ENCODE measurements around the gene TRIM62. TPM values are rescaled to one million over a fixed set of nuclear protein-coding genes. Genes with fewer than 3 reads are reported as not detected.

TRIM62 gene
- total and polyA plus RNA-seq, 9 donors = 3.3 to 11.4 (median 5.7) TPM

DNA sequence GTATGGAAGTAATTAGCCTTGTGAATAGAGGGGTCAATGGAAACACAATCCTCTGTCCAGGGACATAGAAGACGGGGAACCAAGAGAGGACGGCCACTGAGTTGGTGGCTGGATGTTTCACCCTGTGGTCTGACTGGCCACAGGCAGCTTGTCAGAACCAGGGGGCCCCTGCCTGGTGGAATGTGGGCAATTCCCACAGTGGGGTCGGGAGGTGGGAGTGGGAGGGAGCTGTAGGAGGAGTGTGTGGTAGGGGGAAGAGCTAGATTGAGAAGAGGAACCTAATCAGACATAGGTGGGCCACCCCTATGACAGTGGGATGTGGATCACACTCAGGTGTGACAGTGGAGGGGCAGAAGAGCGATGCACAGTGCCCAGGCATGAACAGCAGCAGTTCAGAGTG, 31.3 kb downstream of the TRIM62 start:
- intact Hi-C loops (cut with DNase I) = no loop called here
- no peaks in the 10 kb centered on the region for H3K36me3 ChIP-seq
- peaks cover 5% of the 10 kb centered on the region for H3K4me1 ChIP-seq (ENCODE audit: insufficient read depth)
- 81 to 91% (median 87%) methylated on average over 4 of the region's 4 CpGs for WGBS, 3 donors
- DNase-seq = no peak
- H3K4me3 ChIP-seq = no peak overlapping the region
- no peak overlapping the region for H3K27ac ChIP-seq
- H3K27me3 ChIP-seq = no peaks in the 10 kb centered on the region
- no peak for TF ChIP-seq EP300 (IDR thresholded peaks at IDR 0.05)
- no peak for TF ChIP-seq POLR2A (IDR thresholded peaks at IDR 0.05)
- no peak for TF ChIP-seq CTCF (IDR thresholded peaks at IDR 0.05)
- H3K9me3 ChIP-seq = no peaks in the 10 kb centered on the region

- intact Hi-C loops (cut with DNase I) = no loop called here
- no peaks in the 10 kb centered on the region for H3K36me3 ChIP-seq
- TF ChIP-seq CTCF (IDR thresholded peaks at IDR 0.05) (no peak), EP300 (IDR thresholded peaks at IDR 0.05) (no peak), POLR2A (IDR thresholded peaks at IDR 0.05) (no peak)
- peaks cover 5% of the 10 kb centered on the region for H3K4me1 ChIP-seq (ENCODE audit: insufficient read depth)
- H3K27ac ChIP-seq = no peak overlapping the region
- WGBS, 3 donors = 94 to 97% (median 95%) methylated on average over 7 of the region's 7 CpGs
- H3K4me3 ChIP-seq = no peak overlapping the region
- no peak for DNase-seq
- H3K27me3 ChIP-seq = no peaks in the 10 kb centered on the region
- no peaks in the 10 kb centered on the region for H3K9me3 ChIP-seq
These were observed 32.2 kb downstream of the TRIM62 start for GRCh38 chr1:33149453-33150190.

DNA sequence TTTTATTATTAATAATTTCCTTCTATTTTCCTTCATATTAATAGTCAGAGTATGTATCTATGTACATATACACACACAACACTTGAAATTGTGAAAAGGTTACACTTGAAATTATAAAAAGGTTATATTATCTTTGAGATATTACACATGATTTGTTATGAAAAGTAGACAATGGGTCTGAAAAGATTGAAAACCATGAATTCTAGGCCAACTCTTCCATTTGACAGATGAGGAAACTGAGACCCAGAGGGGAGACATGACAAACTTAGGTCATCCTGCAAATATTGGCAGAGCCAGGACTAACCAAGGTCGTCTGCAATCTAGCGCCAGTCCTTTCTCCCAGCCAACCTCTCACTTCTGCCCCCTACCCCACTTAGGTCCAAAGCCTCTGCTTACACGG, 33.2 kb downstream of the TRIM62 start:
- Histone ChIP-seq H3K4me1 (ENCODE audit: insufficient read depth) (peaks cover 4% of the 10 kb centered on the region), H3K27me3 (no peaks in the 10 kb centered on the region), H3K27ac (no peak overlapping the region), H3K4me3 (no peak overlapping the region), H3K9me3 (no peaks in the 10 kb centered on the region), H3K36me3 (no peaks in the 10 kb centered on the region)
- DNase-seq = no peak
- intact Hi-C loops (cut with DNase I) = no loop called here
- WGBS, 3 donors = 77 to 84% (median 82%) methylated on average over 3 of the region's 3 CpGs
- TF ChIP-seq POLR2A (IDR thresholded peaks at IDR 0.05) (no peak), EP300 (IDR thresholded peaks at IDR 0.05) (no peak), CTCF (IDR thresholded peaks at IDR 0.05) (no peak)

GRCh38 chr1:33147997-33148314, 33.9 kb downstream of the TRIM62 start:
- Histone ChIP-seq H3K27ac (no peak overlapping the region), H3K9me3 (no peaks in the 10 kb centered on the region), H3K4me3 (no peak overlapping the region), H3K36me3 (no peaks in the 10 kb centered on the region), H3K4me1 (ENCODE audit: insufficient read depth) (no peaks in the 10 kb centered on the region), H3K27me3 (no peaks in the 10 kb centered on the region)
- no peak for DNase-seq
- 71 to 81% (median 73%) methylated on average over 3 of the region's 3 CpGs for WGBS, 3 donors
- intact Hi-C loops (cut with DNase I) = no loop called here
- no peak for TF ChIP-seq EP300 (IDR thresholded peaks at IDR 0.05)
- TF ChIP-seq POLR2A (IDR thresholded peaks at IDR 0.05) = no peak
- no peak for TF ChIP-seq CTCF (IDR thresholded peaks at IDR 0.05)

All from ovary (tissue), 9 donors.